COLO829 (cell line): ENCODE measurements around the gene CPNE4.
A peak's percentile ranks its signal among the peaks of the same experiment; 100 is the strongest.

Source experiments
- DNase-seq: peaks from one replicate; pipeline ENCODE4 v3.0.0; 2012; ENCODE audit warnings: low spot score

Gene CPNE4

GRCh38 chr3:131796558-131797198, 238.1 kb downstream of the CPNE4 start:
- DNase-seq, result no peak

GRCh38 chr3:131796111-131796510, 238.7 kb downstream of the CPNE4 start:
- no peak for DNase-seq

DNA sequence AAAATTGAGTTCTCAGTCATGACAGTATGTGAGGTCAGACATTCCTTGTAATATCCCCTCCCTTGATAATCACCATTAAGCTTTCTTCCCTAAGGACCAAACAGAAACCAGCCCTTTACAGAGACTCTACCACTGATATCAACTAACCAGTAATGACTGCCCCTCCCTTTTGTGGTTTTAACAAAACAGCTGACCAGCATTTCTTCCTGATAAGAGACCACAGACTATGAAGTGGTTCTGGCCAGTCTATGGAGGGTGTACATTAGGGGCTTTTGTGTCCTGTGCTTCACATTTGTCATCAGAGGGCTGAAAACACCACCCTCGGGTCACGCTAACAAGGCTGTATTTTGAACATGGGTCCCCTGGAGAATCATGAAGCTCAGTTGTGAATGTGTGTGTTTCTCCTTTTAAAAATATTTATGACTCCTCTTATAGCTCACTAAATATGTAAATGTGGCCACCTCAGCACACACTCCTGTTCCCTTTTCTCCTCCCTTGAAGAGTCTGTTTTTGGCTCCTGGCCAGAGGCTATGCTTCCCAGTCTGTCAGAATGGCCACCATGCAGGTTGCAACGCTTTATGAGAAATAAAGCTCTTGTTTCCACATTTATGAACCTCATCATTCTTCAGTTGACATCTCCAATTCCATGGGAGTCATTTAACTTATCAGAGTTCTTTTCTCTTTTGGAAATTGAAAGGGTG, 239.3 kb downstream of the CPNE4 start:
- peak; percentile 41 for DNase-seq

GRCh38 chr3:131794766-131795388, 239.9 kb downstream of the CPNE4 start:
- peak; percentile 67 for DNase-seq

- DNase-seq, result no peak
Observed at GRCh38 chr3:131793870-131794269, 240.9 kb downstream of the CPNE4 start.

DNA sequence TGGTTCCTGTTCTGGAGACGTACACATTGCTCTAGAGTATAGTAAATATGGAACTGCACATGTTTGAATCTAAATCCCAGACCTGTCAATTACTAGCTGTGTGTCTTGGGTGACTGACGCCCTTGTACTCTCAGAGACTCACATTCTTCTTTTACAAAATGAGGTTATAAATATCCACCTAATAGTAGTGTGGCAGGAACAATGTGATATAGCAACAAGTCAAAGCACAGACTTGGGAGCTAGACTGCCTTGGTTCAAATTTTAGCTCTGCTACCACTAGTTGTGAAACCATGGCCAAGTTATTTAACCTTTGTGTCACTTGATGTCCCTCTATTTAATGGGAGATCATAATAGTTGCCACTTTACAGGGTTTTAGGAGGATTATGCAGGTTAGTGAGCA, 245.6 kb downstream of the CPNE4 start:
- DNase-seq, result no peak

- no peak for DNase-seq
Observed at GRCh38 chr3:131786386-131786785, 248.4 kb downstream of the CPNE4 start.

DNA sequence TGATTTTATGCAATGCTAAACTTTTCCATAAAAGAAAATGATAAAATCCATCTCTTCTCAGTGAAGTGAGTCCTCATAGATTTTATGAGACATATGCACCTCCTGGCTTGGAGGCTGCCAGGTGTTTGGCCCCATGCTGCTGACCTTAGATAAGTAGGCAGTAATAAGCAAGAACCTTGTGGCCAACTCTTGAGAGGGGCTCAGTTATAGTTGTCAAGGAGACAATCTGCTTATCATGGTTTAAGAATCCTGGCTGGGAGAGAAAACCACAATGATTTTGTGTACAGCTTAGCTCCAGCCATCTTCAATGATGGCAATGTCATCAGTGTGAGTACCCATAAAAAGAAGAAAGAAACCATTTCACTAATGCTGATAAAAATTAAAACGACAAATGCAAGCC, 252.1 kb downstream of the CPNE4 start:
- no peak for DNase-seq

- no peak for DNase-seq
Observed at GRCh38 chr3:131778526-131778925, 256.3 kb downstream of the CPNE4 start.

DNA sequence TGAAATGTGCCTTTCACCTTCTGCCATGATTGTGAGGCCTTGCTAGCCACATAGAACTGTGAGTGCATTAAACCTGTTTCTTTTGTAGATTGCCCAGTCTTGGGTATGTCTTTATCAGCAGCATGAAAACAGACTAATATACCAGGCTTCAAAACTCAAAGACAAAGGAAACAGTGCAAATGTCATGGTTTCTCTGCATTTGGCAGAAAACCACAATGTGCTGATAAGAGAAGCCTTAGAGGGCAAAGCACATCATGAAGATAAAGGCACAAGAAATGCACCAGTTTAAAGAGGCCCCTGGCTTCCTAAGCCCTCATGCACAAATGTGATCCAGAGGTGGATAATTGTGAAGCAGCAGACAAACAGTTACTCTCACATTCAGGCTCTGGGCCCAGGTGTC, 259.2 kb downstream of the CPNE4 start:
- no peak for DNase-seq

- no peak for DNase-seq
Observed at GRCh38 chr3:131772269-131773026, 262.4 kb downstream of the CPNE4 start.

- DNase-seq, result no peak
Observed at GRCh38 chr3:131762981-131763564, 271.7 kb downstream of the CPNE4 start.

DNA sequence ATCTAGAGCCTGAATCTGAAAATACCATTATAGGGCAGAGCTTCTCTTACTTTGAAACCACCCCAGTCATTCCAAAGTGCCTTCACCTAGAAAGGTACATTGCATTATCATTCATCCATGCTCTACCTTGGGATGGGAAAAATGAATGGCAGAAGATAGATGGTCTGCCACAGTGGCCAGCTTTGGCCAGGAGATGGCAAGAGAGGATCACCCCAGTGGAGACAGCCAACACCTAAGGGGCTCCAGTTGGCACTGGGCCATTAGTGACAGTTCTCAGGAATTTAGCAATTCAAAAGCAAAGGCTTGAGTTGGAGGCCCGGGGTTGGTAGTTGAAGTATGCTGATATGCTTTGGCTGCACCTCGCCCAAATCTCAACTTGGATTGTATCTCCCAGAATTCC, 278.4 kb downstream of the CPNE4 start:
- no peak for DNase-seq

DNA sequence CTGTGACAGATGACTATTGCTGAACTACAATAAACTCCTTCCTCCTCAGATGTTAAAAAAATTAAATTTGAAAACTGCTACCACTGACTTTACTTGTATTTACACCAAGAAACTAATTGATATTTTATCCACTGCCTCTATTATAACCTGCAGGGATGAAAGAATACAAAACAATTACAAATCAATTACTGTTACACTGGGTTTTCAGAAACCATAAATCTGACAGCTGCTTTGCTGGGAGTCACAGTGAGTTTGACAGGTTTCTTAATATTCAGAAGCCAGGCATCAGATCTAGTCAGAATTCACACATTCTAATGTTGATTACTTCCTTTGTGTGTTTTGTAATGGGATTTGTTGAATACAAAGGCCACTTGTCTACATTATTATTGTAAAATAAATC, 279.4 kb downstream of the CPNE4 start:
- no peak for DNase-seq

DNA sequence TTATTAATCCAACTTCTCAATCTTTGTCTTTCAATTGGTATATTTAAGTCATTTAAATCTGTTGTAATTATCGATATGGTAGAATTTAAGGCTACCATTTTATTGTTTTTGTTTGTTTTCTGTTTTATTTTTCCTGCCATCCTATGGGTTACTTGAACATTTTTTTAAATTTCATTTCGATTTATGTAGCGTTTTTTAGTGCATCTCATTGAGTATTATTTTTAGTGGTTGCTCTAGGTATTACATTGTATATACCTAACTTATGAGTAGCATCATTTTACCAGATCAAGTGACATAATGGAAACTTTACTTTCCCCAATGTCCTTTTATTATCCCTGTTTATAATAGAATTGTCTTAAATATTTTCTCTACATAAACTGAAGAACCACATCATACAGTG, 284.6 kb downstream of the CPNE4 start:
- no peak for DNase-seq

- no peak for DNase-seq
Observed at GRCh38 chr3:131749826-131750225, 285.0 kb downstream of the CPNE4 start.

DNA sequence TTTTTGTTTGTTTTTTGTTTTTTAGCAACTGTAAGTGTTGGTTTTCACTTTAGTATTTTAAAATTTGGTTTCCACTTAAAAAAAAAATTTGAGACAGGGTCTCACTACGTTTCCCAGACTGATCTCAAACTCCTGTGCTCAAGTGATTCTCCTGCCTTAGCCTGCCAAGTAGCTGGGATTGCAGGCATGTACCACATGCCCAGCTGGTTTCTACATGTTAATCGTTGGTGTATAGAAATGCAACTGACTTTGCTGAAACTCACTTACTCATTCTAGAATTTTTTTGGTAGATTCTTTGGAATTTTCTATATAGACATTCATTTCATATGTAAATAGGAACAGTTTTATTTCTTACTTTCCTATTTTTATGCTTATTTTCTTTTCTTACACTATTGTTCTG, 287.3 kb downstream of the CPNE4 start:
- no peak for DNase-seq

DNA sequence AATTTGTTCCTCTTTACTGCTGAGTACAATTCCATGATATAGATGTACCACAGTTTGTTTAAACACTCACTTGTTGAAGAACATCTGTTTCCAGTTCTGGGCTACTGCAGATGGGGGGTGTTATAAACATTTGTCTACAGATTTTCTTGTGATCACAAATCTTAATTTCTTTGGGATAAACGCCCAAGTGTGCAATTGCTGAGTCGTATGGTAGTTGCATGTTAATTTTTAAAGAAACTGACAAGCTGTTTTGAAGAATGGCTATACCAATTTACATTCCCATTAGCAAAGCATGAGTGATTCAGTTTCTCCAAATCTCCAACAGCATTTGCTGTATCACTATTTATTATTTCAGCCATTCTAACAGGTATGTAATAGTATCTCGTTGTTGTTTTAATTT, 290.0 kb downstream of the CPNE4 start:
- no peak for DNase-seq

DNA sequence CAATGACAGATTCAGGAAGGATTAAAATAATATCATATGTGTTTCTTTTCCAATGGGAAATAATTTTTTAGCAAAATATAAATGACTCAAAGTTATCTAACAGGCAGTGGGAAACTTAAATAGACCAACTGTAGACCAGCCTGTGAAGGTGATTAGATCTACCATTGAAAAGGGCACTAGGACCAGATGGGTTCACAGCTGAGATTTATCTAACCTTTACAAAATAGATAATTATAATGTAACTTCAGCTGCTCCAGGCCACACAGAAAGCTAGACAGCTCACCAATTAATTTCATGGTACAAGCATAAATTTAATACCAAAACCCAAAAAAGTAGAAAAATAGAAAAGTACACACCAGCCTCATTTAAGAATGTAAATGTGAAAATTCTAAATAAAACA, 291.7 kb downstream of the CPNE4 start:
- no peak for DNase-seq

- DNase-seq, result no peak
Observed at GRCh38 chr3:131739211-131739610, 295.6 kb downstream of the CPNE4 start.

DNA sequence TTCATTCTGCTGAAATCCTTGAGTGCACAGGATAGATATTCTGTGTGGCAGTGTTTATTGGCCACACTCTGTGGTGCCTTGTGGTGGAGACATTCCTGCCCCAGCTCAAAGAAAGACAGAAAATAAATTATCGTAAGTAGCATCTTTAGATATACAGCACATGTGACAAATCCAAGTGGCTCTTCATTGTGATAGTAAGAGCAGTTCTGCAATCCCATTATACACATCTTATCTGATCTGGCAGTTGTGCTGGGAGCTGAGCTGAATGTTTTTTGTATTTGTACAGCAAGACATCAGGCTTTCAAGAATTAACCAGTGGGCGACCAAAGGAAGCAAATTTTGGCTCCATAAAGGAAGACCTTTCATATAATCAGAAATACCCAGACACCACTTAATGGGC, 296.7 kb downstream of the CPNE4 start:
- DNase-seq, result no peak

DNA sequence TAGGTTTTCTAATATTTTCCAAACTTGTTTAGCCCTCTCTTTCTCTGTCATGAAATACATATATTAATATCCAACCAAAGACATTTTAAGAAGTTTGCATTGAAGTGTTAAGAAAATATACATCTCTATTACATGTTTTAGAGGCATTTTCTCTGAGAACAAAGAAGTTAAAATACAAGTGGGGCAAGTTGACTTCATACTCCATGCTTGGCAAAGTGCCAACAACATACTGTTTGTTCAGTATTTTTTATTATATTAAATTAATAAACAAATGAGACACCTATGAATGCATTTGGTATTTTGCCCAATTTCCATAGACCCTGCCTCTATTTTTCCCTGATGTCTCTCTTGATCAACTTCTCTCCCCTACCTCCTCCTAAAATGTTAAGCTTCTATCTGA, 299.3 kb downstream of the CPNE4 start:
- DNase-seq, result no peak
